ENCODE measurements around the gene AGBL1. TPM values are rescaled to one million over a fixed set of nuclear protein-coding genes. Genes with fewer than 3 reads are reported as not detected.

Gene AGBL1
- total and polyA plus RNA-seq, 9 donors: under 0.01 to 0.02 TPM; not detected in 7

DNA sequence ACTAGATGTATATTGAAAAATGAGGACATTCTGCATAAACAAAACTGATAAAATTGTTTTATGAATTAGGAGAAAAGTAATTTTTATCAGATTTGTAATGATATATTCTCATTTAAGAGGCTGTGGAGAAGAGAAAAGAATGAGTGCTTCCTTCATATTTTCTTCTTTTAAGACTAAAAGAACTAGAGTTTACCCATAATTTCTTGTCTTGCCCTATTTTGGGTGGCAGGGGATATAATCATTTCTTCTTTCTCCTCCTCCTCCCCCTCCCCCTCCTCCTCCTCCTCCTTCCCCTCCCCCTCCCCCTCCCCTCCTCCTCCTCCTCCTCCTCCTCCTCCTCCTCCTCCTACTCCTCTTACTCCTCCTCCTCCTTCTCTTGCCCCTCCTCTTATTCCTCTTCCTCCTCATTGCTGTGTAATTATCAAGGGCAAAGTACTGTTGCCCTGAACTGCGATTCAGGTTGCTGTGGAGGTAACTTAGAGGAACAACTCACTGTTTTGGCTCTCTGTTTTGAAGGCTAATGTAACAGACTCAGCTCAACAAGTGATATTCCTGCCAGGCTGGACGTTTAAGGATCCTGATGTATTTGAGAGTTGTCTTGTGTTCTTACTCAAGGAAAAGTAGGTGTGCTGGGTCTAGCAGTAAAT lies 555.4 kb downstream of the AGBL1 start:
- no peak for TF ChIP-seq POLR2A (IDR thresholded peaks at IDR 0.05)
- no peak for TF ChIP-seq EP300 (IDR thresholded peaks at IDR 0.05)
- TF ChIP-seq, protein P1, sequence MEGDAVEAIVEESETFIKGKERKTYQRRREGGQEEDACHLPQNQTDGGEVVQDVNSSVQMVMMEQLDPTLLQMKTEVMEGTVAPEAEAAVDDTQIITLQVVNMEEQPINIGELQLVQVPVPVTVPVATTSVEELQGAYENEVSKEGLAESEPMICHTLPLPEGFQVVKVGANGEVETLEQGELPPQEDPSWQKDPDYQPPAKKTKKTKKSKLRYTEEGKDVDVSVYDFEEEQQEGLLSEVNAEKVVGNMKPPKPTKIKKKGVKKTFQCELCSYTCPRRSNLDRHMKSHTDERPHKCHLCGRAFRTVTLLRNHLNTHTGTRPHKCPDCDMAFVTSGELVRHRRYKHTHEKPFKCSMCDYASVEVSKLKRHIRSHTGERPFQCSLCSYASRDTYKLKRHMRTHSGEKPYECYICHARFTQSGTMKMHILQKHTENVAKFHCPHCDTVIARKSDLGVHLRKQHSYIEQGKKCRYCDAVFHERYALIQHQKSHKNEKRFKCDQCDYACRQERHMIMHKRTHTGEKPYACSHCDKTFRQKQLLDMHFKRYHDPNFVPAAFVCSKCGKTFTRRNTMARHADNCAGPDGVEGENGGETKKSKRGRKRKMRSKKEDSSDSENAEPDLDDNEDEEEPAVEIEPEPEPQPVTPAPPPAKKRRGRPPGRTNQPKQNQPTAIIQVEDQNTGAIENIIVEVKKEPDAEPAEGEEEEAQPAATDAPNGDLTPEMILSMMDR (IDR thresholded peaks at IDR 0.05): no peak

DNA sequence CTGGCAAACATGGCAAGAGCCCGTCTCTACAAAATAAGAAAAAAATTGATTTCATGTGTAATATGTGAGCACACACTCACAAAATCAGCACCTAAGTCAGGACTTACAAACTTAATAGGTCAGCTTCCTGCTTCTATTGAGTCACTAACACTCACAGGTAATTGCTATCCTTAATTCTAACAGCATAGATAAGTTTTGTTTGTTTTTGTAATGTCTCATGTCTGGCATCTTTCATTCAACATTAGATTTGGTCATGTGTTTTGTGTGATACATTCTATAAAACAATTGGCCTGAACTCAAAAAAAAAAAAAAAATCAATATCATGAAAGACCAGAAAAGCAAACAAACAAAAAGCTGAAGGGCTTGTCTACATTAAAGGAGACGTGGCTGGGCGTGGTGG lies 564.7 kb downstream of the AGBL1 start:
- intact Hi-C loops (cut with DNase I): no loop called here
- TF ChIP-seq EP300 (IDR thresholded peaks at IDR 0.05) (no peak), POLR2A (IDR thresholded peaks at IDR 0.05) (no peak)
- TF ChIP-seq, protein P1 (IDR thresholded peaks at IDR 0.05): no peak
- Histone ChIP-seq H3K9me3 (no peaks in the 10 kb centered on the region), H3K4me1 (ENCODE audit: insufficient read depth) (no peaks in the 10 kb centered on the region), H3K36me3 (no peaks in the 10 kb centered on the region), H3K4me3 (no peak overlapping the region), H3K27ac (no peak overlapping the region), H3K27me3 (no peaks in the 10 kb centered on the region)
- WGBS, 3 donors: 68 to 81% (median 79%) methylated on average over 3 of the region's 3 CpGs
- no peak for DNase-seq

More for the DNA sequence above, 555.4 kb downstream of the AGBL1 start:
- intact Hi-C loops (cut with DNase I): no loop called here
- no peaks in the 10 kb centered on the region for H3K36me3 ChIP-seq
- 47 to 61% (median 57%) methylated on average over 2 of the region's 2 CpGs for WGBS, 3 donors
- no peak overlapping the region for H3K27ac ChIP-seq
- no peak for DNase-seq
- H3K4me1 ChIP-seq (ENCODE audit: insufficient read depth): no peaks in the 10 kb centered on the region
- no peak overlapping the region for H3K4me3 ChIP-seq
- H3K9me3 ChIP-seq: no peaks in the 10 kb centered on the region
- H3K27me3 ChIP-seq: no peaks in the 10 kb centered on the region

DNA sequence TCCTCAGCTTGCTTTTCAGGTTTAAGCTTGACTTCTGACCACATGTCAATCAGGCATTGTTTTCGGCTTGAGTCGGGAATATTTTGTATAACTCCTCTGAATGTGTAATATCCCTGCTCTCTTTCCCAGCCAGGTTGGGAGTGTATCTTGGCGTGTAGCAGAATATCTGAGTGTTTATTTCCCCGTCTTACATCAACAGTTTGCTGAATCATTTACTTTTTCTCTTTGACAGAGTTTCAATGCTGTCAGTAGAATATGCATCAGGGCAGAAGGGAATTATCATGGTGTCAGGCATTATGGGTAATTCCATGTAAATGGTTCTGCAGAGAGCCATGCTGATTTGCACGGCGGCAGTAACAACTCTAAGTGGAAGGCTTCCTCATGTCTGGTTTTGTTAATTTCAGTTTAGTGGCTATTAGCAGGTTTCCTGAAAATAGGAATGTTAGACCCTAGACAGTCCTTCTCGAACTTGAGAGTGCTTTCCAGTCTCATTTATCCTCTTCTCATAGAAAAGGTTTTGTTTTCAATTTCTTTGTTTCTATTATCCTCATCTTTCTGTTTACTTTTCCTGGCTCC lies 566.3 kb downstream of the AGBL1 start:
- 66 to 75% (median 67%) methylated on average over 7 of the region's 7 CpGs for WGBS, 3 donors
- no peaks in the 10 kb centered on the region for H3K9me3 ChIP-seq

DNA sequence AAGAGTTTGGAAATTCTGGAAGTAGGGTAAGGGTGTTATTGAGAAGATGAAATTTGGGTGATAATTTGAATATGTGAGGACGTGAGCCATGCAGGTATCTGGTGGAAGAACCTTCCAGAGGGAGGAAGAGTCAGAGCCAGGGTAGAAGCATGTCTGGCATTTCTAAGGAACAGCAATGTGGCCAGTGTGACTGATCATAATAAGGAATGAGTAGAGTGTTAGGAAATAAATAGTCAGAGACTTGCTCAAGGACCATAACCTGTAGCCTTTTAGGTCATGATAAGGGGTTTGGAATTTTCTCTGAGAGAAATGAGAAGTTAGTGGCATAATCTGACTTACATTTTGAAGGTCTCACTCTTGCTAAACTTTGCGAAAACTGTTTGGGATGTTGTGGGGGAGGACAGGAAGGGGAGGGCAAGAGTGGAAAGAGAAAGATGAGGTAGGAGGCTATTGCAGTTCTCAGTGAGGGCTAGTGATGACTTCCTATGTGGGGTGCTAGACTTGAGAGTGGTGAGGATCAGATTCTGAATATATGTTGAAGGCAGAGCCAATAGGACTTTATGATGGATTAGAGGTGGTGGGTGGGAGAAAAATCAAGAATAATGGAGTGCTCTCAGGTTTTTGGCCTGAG lies 568.3 kb downstream of the AGBL1 start:
- Histone ChIP-seq H3K27me3 (no peaks in the 10 kb centered on the region), H3K9me3 (no peaks in the 10 kb centered on the region), H3K27ac (no peak overlapping the region), H3K4me1 (ENCODE audit: insufficient read depth) (no peaks in the 10 kb centered on the region), H3K36me3 (no peaks in the 10 kb centered on the region), H3K4me3 (no peak overlapping the region)
- intact Hi-C loops (cut with DNase I): no loop called here
- WGBS, 3 donors: 50 to 74% (median 61%) methylated on average over 2 of the region's 2 CpGs
- DNase-seq: no peak
- TF ChIP-seq, protein P1 (IDR thresholded peaks at IDR 0.05): no peak
- TF ChIP-seq POLR2A (IDR thresholded peaks at IDR 0.05) (no peak), EP300 (IDR thresholded peaks at IDR 0.05) (no peak)

More for the DNA sequence above, 566.3 kb downstream of the AGBL1 start:
- intact Hi-C loops (cut with DNase I): no loop called here
- no peaks in the 10 kb centered on the region for H3K36me3 ChIP-seq
- H3K4me1 ChIP-seq (ENCODE audit: insufficient read depth): no peaks in the 10 kb centered on the region
- TF ChIP-seq, protein P1 (IDR thresholded peaks at IDR 0.05): no peak
- TF ChIP-seq POLR2A (IDR thresholded peaks at IDR 0.05) (no peak), EP300 (IDR thresholded peaks at IDR 0.05) (no peak)
- DNase-seq: no peak
- no peak overlapping the region for H3K4me3 ChIP-seq
- no peaks in the 10 kb centered on the region for H3K27me3 ChIP-seq
- no peak overlapping the region for H3K27ac ChIP-seq
